ENCODE results near the gene ZNF496. TPM values are rescaled to one million over a fixed set of nuclear protein-coding genes. Genes with fewer than 3 reads are reported as not detected.

ZNF496 gene
- total and polyA plus RNA-seq, 9 of the 15 experiments (the other 6 are each of a cell fraction or from before 2014, with no cell fraction given) = 4.3 to 54.0 (median 31.3) TPM

GRCh38 chr1:247301176-247301540, 30.5 kb downstream of the ZNF496 start:
- DNase-seq (ENCODE audit: extremely low read depth in 1 of 4, low spot score in 3 of 4) (no peak), ATAC-seq (no peak), FAIRE-seq (no peak)
- TF ChIP-seq HDAC8 (tag; IDR thresholded peaks at IDR 0.05) (no peak), POLR2G (IDR thresholded peaks at IDR 0.05; ENCODE audit: low read depth, low read length) (peak; percentile 8; the same call in 1 of the 2 replicates), TOE1 (IDR thresholded peaks at IDR 0.05; ENCODE audit: borderline replicate concordance) (no peak), TOE1 (CRISPR knock-in tag; IDR thresholded peaks at IDR 0.05; ENCODE audit: borderline replicate concordance, low read depth) (no peak), KLF6 (CRISPR knock-in tag; IDR thresholded peaks at IDR 0.05; ENCODE audit: borderline replicate concordance) (no peak), MCM7 (IDR thresholded peaks at IDR 0.05) (no peak), FOXJ3 (CRISPR knock-in tag; IDR thresholded peaks at IDR 0.05) (no peak), TAF9B (IDR thresholded peaks at IDR 0.05; ENCODE audit: partially characterized antibody) (no peak)
- in situ Hi-C loops (cut with MboI) (no loop called here), intact Hi-C loops (cut with micrococcal nuclease) (no loop called here)
- Histone ChIP-seq H3K9me1 (ENCODE audit: control insufficient read depth, insufficient read depth, low read length) (no peaks in the 10 kb centered on the region), H3K9ac (ENCODE audit: insufficient read depth in 1 of 2, low read depth in 2 of 2, low read length in 2 of 2) (no peak overlapping the region; a peak in 1 of 4 replicates), H3K27me3 (ENCODE audit: control insufficient read depth in 2 of 2, insufficient read depth in 2 of 2, low read length in 2 of 2) (no peaks in the 10 kb centered on the region), H3K4me1 (replicated peaks in 1 of 2; ENCODE audit: control insufficient read depth in 2 of 2, insufficient read depth in 2 of 2, low read length in 2 of 2) (peaks cover 16 to 21% of the 10 kb centered on the region in 2 experiments), H3K4me3 (no peak overlapping the region), H2AFZ (ENCODE audit: low read depth, low read length) (no peak overlapping the region), H4K20me1 (replicated peaks; ENCODE audit: control insufficient read depth, insufficient read depth, low read length) (no peaks in the 10 kb centered on the region), H3K27ac (ENCODE audit: extremely low read depth, low read depth, low read length) (no peak overlapping the region), H3K4me2 (ENCODE audit: insufficient read depth, low read length) (no peak overlapping the region), H3K9me3 (replicated peaks; ENCODE audit: control insufficient read depth, insufficient read depth, low read depth, low read length) (no peaks in the 10 kb centered on the region), H3K36me3 (ENCODE audit: control insufficient read depth, insufficient read depth, low read length) (peaks cover 79% of the 10 kb centered on the region; the same call in 2 of the 3 replicates), H3K79me2 (ENCODE audit: control insufficient read depth, insufficient read depth, low read length) (no peaks in the 10 kb centered on the region)
- BruUV-seq (replicated peaks) = no TSS peak
- CTCF ChIA-PET (ENCODE audit: low intra/inter-chr PET ratio) = no interaction called here
- POLR2A ChIA-PET = interaction anchor here (0.7 to 1.8 kb wide), 3 partner anchors 8 to 23 kb away, joined by 3 to 5 read pairs (median 3); no protein-coding TSS in a partner anchor
- 95% methylated on average over 10 of the region's 17 CpGs for WGBS (ENCODE audit: insufficient coverage, low coverage, missing lambda C conversion rate)
